Rectal smooth muscle tissue (tissue), 1 donor: ENCODE measurements around the gene FGGY.

Experiments
- H3K27ac ChIP-seq: one replicate; pipeline ENCODE4 v1.7.0; 2013; ENCODE audit warnings: low read depth, low read length, inconsistent platforms
- H3K27me3 ChIP-seq: one replicate; pipeline ENCODE4 v1.7.0; 2013; ENCODE audit warnings: low read length; ENCODE audit not compliant: control insufficient read depth, insufficient read depth
- H3K36me3 ChIP-seq: one replicate; pipeline ENCODE4 v1.7.0; 2013; ENCODE audit warnings: low read length; ENCODE audit not compliant: control insufficient read depth, insufficient read depth
- H3K4me1 ChIP-seq: one replicate; pipeline ENCODE4 v1.7.0; 2013; ENCODE audit warnings: low read length; ENCODE audit not compliant: control insufficient read depth, insufficient read depth
- H3K4me3 ChIP-seq: one replicate; pipeline ENCODE4 v1.7.0; 2013; ENCODE audit warnings: low read length
- H3K9ac ChIP-seq: one replicate; pipeline ENCODE4 v1.7.0; 2013; ENCODE audit warnings: low read length

The FGGY gene

GRCh38 chr1:59771361-59771760, 474.5 kb downstream of the FGGY start:
- no peak overlapping the region for H3K27ac ChIP-seq
- no peaks in the 10 kb centered on the region for H3K4me1 ChIP-seq
- no peaks in the 10 kb centered on the region for H3K27me3 ChIP-seq
- no peak overlapping the region for H3K9ac ChIP-seq
- no peak overlapping the region for H3K4me3 ChIP-seq
- no peaks in the 10 kb centered on the region for H3K36me3 ChIP-seq

GRCh38 chr1:59775480-59775879, 478.6 kb downstream of the FGGY start:
- no peak overlapping the region for H3K27ac ChIP-seq
- H3K36me3 ChIP-seq = no peaks in the 10 kb centered on the region
- H3K27me3 ChIP-seq = no peaks in the 10 kb centered on the region
- no peaks in the 10 kb centered on the region for H3K4me1 ChIP-seq
- H3K4me3 ChIP-seq = no peak overlapping the region
- no peak overlapping the region for H3K9ac ChIP-seq

GRCh38 chr1:59776960-59777852, 480.3 kb downstream of the FGGY start:
- no peaks in the 10 kb centered on the region for H3K4me1 ChIP-seq
- no peaks in the 10 kb centered on the region for H3K36me3 ChIP-seq
- no peaks in the 10 kb centered on the region for H3K27me3 ChIP-seq
- no peak overlapping the region for H3K9ac ChIP-seq
- H3K27ac ChIP-seq = no peak overlapping the region
- H3K4me3 ChIP-seq = no peak overlapping the region

GRCh38 chr1:59779949-59780348, 483.1 kb downstream of the FGGY start:
- Histone ChIP-seq H3K4me1 (no peaks in the 10 kb centered on the region), H3K9ac (no peak overlapping the region), H3K27ac (no peak overlapping the region), H3K27me3 (no peaks in the 10 kb centered on the region), H3K36me3 (no peaks in the 10 kb centered on the region), H3K4me3 (no peak overlapping the region)

GRCh38 chr1:59788825-59789224, 491.9 kb downstream of the FGGY start:
- H3K27me3 ChIP-seq = no peaks in the 10 kb centered on the region
- H3K9ac ChIP-seq = no peak overlapping the region
- no peak overlapping the region for H3K4me3 ChIP-seq
- no peaks in the 10 kb centered on the region for H3K36me3 ChIP-seq
- H3K27ac ChIP-seq = no peak overlapping the region
- no peaks in the 10 kb centered on the region for H3K4me1 ChIP-seq

GRCh38 chr1:59798600-59798999, 501.7 kb downstream of the FGGY start:
- Histone ChIP-seq H3K9ac (no peak overlapping the region), H3K36me3 (no peaks in the 10 kb centered on the region), H3K4me3 (no peak overlapping the region), H3K27ac (no peak overlapping the region), H3K4me1 (no peaks in the 10 kb centered on the region), H3K27me3 (no peaks in the 10 kb centered on the region)

GRCh38 chr1:59803458-59804038, 506.7 kb downstream of the FGGY start:
- H3K4me1 ChIP-seq = no peaks in the 10 kb centered on the region
- no peaks in the 10 kb centered on the region for H3K36me3 ChIP-seq
- no peak overlapping the region for H3K27ac ChIP-seq
- no peak overlapping the region for H3K4me3 ChIP-seq
- no peak overlapping the region for H3K9ac ChIP-seq
- H3K27me3 ChIP-seq = no peaks in the 10 kb centered on the region

- Histone ChIP-seq H3K4me3 (no peak overlapping the region), H3K9ac (no peak overlapping the region), H3K36me3 (no peaks in the 10 kb centered on the region), H3K27ac (no peak overlapping the region), H3K4me1 (no peaks in the 10 kb centered on the region), H3K27me3 (no peaks in the 10 kb centered on the region)
These were observed 507.4 kb downstream of the FGGY start for GRCh38 chr1:59804301-59804700.

GRCh38 chr1:59805554-59805953, 508.7 kb downstream of the FGGY start:
- H3K4me1 ChIP-seq = no peaks in the 10 kb centered on the region
- H3K4me3 ChIP-seq = no peak overlapping the region
- H3K36me3 ChIP-seq = no peaks in the 10 kb centered on the region
- no peak overlapping the region for H3K27ac ChIP-seq
- no peak overlapping the region for H3K9ac ChIP-seq
- no peaks in the 10 kb centered on the region for H3K27me3 ChIP-seq
